B cell (primary cell): ENCODE data around the gene MTUS2. TPM values are rescaled to one million over a fixed set of nuclear protein-coding genes. Genes with fewer than 3 reads are reported as not detected.

Experiments
- ATAC-seq: fragments of 200-7000 bp; cut with Tn5 transposase; one replicate; pipeline ENCODE4 v1.10.0; 2021; ENCODE audit warnings: low read depth, mild to moderate bottlenecking, moderate number of reproducible peaks, moderate library complexity
- CTCF ChIA-PET: fragments of 350-600 bp; sonication (Branson Sonifier 250); formaldehyde crosslinking; loops from one replicate; lab custom pipeline; 2021; ENCODE audit warnings: antibody characterized with exemption, inconsistent platforms; lab: Charles Lee
- POLR2A ChIA-PET: fragments of 350-600 bp; sonication (Branson Sonifier 250); formaldehyde crosslinking; loops from one replicate; lab custom pipeline; 2021; ENCODE audit warnings: antibody characterized with exemption; lab: Charles Lee
- DNase-seq: peaks from one replicate; pipeline ENCODE4 v3.0.0; 2013
- H2AFZ ChIP-seq: 2 replicates; pipeline ENCODE4 v1.6.1; 2012; ENCODE audit warnings: mild to moderate bottlenecking, low read depth, low read length; ENCODE audit not compliant: insufficient read depth, poor library complexity, severe bottlenecking
- H3K27ac ChIP-seq, 2 donors: 1 replicate in 1 of 2; 2 replicates in 1 of 2; pipeline ENCODE4 v1.5.1; 2012 to 2013; ENCODE audit warnings: low read length in 2 of 2, mild to moderate bottlenecking in 2 of 2, moderate library complexity in 1 of 2
- H3K27me3 ChIP-seq, 4 experiments: fragments of 200-600 bp in 1 of 4; sonication (generic) in 1 of 4; replicated peaks in 1 of 4; 1 replicate in 2 of 4; 2 replicates in 2 of 4; pipeline versions ENCODE4 v1.6.1 to v1.7.0; 2013 to 2016; ENCODE audit warnings: low read length in 3 of 4, mild to moderate bottlenecking in 2 of 4, mixed read lengths in 1 of 4, moderate library complexity in 1 of 4; ENCODE audit not compliant: insufficient read depth in 4 of 4, control insufficient read depth in 3 of 4; ENCODE audit errors: control extremely low read depth in 1 of 4
- H3K36me3 ChIP-seq, 2 experiments: replicated peaks in 1 of 2; 1 replicate in 1 of 2; 2 replicates in 1 of 2; pipeline versions ENCODE4 v1.6.1 to v1.7.1; 2013; ENCODE audit warnings: low read length in 1 of 2; ENCODE audit not compliant: insufficient read depth in 2 of 2, control insufficient read depth in 1 of 2; ENCODE audit errors: control extremely low read depth in 1 of 2, extremely low read depth in 1 of 2
- H3K4me1 ChIP-seq, 2 donors: fragments of 200-600 bp in 1 of 2; sonication (generic) in 1 of 2; 1 replicate in 1 of 2; 2 replicates in 1 of 2; pipeline versions ENCODE4 v1.5.1 to v1.6.1; 2013 to 2017; ENCODE audit warnings: low read length in 2 of 2; ENCODE audit not compliant: control insufficient read depth in 2 of 2, insufficient read depth in 2 of 2
- H3K4me2 ChIP-seq: replicated peaks from 2 replicates; pipeline ENCODE3; 2012; ENCODE audit warnings: mild to moderate bottlenecking, low read depth, low read length; ENCODE audit not compliant: poor library complexity, severe bottlenecking
- H3K4me3 ChIP-seq, 5 experiments: fragments of 200-600 bp in 1 of 5; sonication (generic) in 1 of 5; 1 replicate in 3 of 5; 2 replicates in 2 of 5; pipeline versions ENCODE4 v1.5.1 to v1.7.0; 2011 to 2016; ENCODE audit warnings: low read length in 4 of 5, mild to moderate bottlenecking in 4 of 5, low read depth in 2 of 5, control low read depth in 1 of 5, moderate library complexity in 1 of 5; ENCODE audit not compliant: insufficient read depth in 1 of 5; ENCODE audit errors: control extremely low read depth in 1 of 5, extremely low read depth in 1 of 5
- H3K79me2 ChIP-seq: fragments of 200-600 bp; sonication (generic); one replicate; pipeline ENCODE4 v1.6.0; 2016; ENCODE audit warnings: low read length; ENCODE audit not compliant: control insufficient read depth, insufficient read depth
- H3K9ac ChIP-seq: fragments of 200-600 bp; sonication (generic); 2 replicates; pipeline ENCODE4 v1.6.1; 2017; ENCODE audit warnings: mild to moderate bottlenecking, low read length, moderate library complexity
- H3K9me3 ChIP-seq, 3 donors: one replicate each; pipeline versions ENCODE4 v1.6.1 to v1.7.1; 2013; ENCODE audit warnings: low read length in 2 of 3; ENCODE audit not compliant: control insufficient read depth in 2 of 3, insufficient read depth in 1 of 3; ENCODE audit errors: control extremely low read depth in 1 of 3
- H4K20me1 ChIP-seq: 2 replicates; pipeline ENCODE4 v1.6.0; 2012; ENCODE audit warnings: mild to moderate bottlenecking, low read length; ENCODE audit not compliant: insufficient read depth, control insufficient read depth, poor library complexity, severe bottlenecking
- H3K27ac Mint-ChIP-seq: one replicate; pipeline ENCODE4 v1.8.0; 2021; ENCODE audit warnings: mixed read lengths
- H3K27me3 Mint-ChIP-seq: one replicate; pipeline ENCODE4 v1.8.0; 2021; ENCODE audit warnings: mixed read lengths
- H3K4me1 Mint-ChIP-seq: one replicate; pipeline ENCODE4 v1.8.0; 2021; ENCODE audit warnings: mixed read lengths
- H3K4me3 Mint-ChIP-seq: one replicate; pipeline ENCODE4 v1.8.0; 2021; ENCODE audit warnings: mixed read lengths
- H3K9me3 Mint-ChIP-seq: one replicate; pipeline ENCODE4 v1.8.0; 2022; ENCODE audit warnings: mixed read lengths; ENCODE audit not compliant: insufficient read depth
- CTCF ChIP-seq: fragments of 200-600 bp; IDR thresholded peaks from one replicate; pipeline ENCODE4 v1.8.0; 2022; ENCODE audit warnings: antibody characterized with exemption, mild to moderate bottlenecking
- EZH2 ChIP-seq: IDR thresholded peaks from 2 replicates; pipeline ENCODE4 v1.6.1; 2012; ENCODE audit warnings: borderline replicate concordance, low read depth, mild to moderate bottlenecking, moderate library complexity, low read length; ENCODE audit not compliant: insufficient read depth, poor library complexity, severe bottlenecking
- WGBS: methylation state at CpG from one replicate; pipeline ENCODE4 v1.1.5; 2013; ENCODE audit warnings: missing lambda C conversion rate; ENCODE audit not compliant: insufficient coverage; 5-methylcytosine and 5-hydroxymethylcytosine counted together
- intact Hi-C: fragments of 100-400 bp; cut with micrococcal nuclease; formaldehyde crosslinking; loops from one replicate; pipeline ENCODE4 v1.10.0; 2022
- polyA plus RNA-seq: library from polyadenylated mRNA; depleted of rRNA; stranded (reverse); fragments of >200 nt; gene quantifications from 2 replicates; pipeline ENCODE4 v1.2.3, GENCODE V29; 2012
- total RNA-seq, 2 donors: library from RNA; stranded (reverse); fragments of 120-200 nt in 1 of 2; gene quantifications; 1 replicate in 1 of 2; 2 replicates in 1 of 2; pipeline versions ENCODE4 v1.2.3 to v1.2.4, GENCODE V29; 2013 to 2022

The MTUS2 gene
- total and polyA plus RNA-seq, 2 donors (not counting 1 experiment from before 2014, with no cell fraction given): 0.12 TPM; not detected in 1

- H3K4me2 ChIP-seq: no peak overlapping the region
- DNase-seq (no peak), ATAC-seq (no peak)
- H2AFZ ChIP-seq: no peak overlapping the region
- no peak overlapping the region for H3K4me3 ChIP-seq
- 17% methylated on average over 1 of the region's 2 CpGs for WGBS
- no peak overlapping the region for H3K27ac Mint-ChIP-seq
- intact Hi-C loops: no loop called here
- H3K36me3 ChIP-seq: no peaks in the 10 kb centered on the region
- H3K79me2 ChIP-seq: no peaks in the 10 kb centered on the region
- no peaks in the 10 kb centered on the region for H4K20me1 ChIP-seq
- H3K27me3 Mint-ChIP-seq: peaks cover 14% of the 10 kb centered on the region
- no peak overlapping the region for H3K9ac ChIP-seq
- no peaks in the 10 kb centered on the region for H3K4me1 Mint-ChIP-seq
- H3K4me1 ChIP-seq: no peaks in the 10 kb centered on the region
- H3K4me3 Mint-ChIP-seq: no peak overlapping the region
- H3K27me3 ChIP-seq: no peaks in the 10 kb centered on the region
- H3K9me3 Mint-ChIP-seq: no peaks in the 10 kb centered on the region
- H3K9me3 ChIP-seq: no peaks in the 10 kb centered on the region
- no peak overlapping the region for H3K27ac ChIP-seq
- TF ChIP-seq EZH2 (no peak), CTCF (no peak)
- POLR2A ChIA-PET: no interaction called here
- CTCF ChIA-PET: no interaction called here
Observed at GRCh38 chr13:29165840-29166239, 345.7 kb downstream of the MTUS2 start.

- Mint-ChIP-seq H3K27me3 (peaks cover 20% of the 10 kb centered on the region), H3K27ac (no peak overlapping the region)
Observed at GRCh38 chr13:29170436-29171082, 350.4 kb downstream of the MTUS2 start.

More at GRCh38 chr13:29170436-29171082, 350.4 kb downstream of the MTUS2 start:
- Histone ChIP-seq H3K4me1 (no peaks in the 10 kb centered on the region), H3K27ac (no peak overlapping the region), H3K4me2 (no peak overlapping the region), H3K9me3 (no peaks in the 10 kb centered on the region), H2AFZ (no peak overlapping the region), H4K20me1 (no peaks in the 10 kb centered on the region), H3K36me3 (no peaks in the 10 kb centered on the region), H3K4me3 (no peak overlapping the region), H3K9ac (no peak overlapping the region), H3K27me3 (no peaks in the 10 kb centered on the region), H3K79me2 (no peaks in the 10 kb centered on the region)
- ChIA-PET POLR2A (no interaction called here), CTCF (no interaction called here)
- intact Hi-C loops: no loop called here
- WGBS: 100% methylated on average over 2 of the region's 4 CpGs
- TF ChIP-seq EZH2 (no peak), CTCF (no peak)
- Mint-ChIP-seq H3K4me1 (no peaks in the 10 kb centered on the region), H3K4me3 (no peak overlapping the region), H3K9me3 (no peaks in the 10 kb centered on the region)
- ATAC-seq (no peak), DNase-seq (no peak)
